Suprapubic skin (tissue), 4 donors: Measurements from ENCODE around the gene FSTL4. TPM values are rescaled to one million over a fixed set of nuclear protein-coding genes. Genes with fewer than 3 reads are reported as not detected.

Experiments
- DNase-seq, 2 donors: peaks; one replicate each; pipeline ENCODE4 v3.0.0-alpha.2; 2019; ENCODE audit warnings: low spot score in 2 of 2
- H3K27ac ChIP-seq: fragments of 200-600 bp; sonication (generic); one replicate; pipeline ENCODE4 v1.5.1; 2019
- H3K27me3 ChIP-seq: fragments of 200-600 bp; sonication (generic); one replicate; pipeline ENCODE4 v1.5.1; 2019
- H3K36me3 ChIP-seq: fragments of 200-600 bp; sonication (generic); one replicate; pipeline ENCODE4 v1.5.1; 2019
- H3K4me1 ChIP-seq: fragments of 200-600 bp; sonication (generic); one replicate; pipeline ENCODE4 v1.5.1; 2019
- H3K4me3 ChIP-seq: fragments of 200-600 bp; sonication (generic); one replicate; pipeline ENCODE4 v1.5.1; 2019; ENCODE audit warnings: mild to moderate bottlenecking
- H3K9me3 ChIP-seq: fragments of 200-600 bp; sonication (generic); one replicate; pipeline ENCODE4 v1.5.1; 2019
- EP300 ChIP-seq: sonication (generic); formaldehyde crosslinking; IDR thresholded peaks from one replicate; pipeline ENCODE4 v1.6.1; 2017; ENCODE audit warnings: antibody characterized with exemption
- POLR2A ChIP-seq, 2 donors: fragments of 450-650 bp; IDR thresholded peaks; one replicate each; pipeline ENCODE4 v1.6.1; 2017; ENCODE audit warnings: antibody characterized with exemption in 2 of 2, mild to moderate bottlenecking in 2 of 2, moderate library complexity in 2 of 2
- POLR2AphosphoS5 ChIP-seq, 3 donors: sonication (generic); formaldehyde crosslinking; IDR thresholded peaks; one replicate each; pipeline ENCODE4 v1.6.1; 2017; ENCODE audit warnings: antibody characterized with exemption in 3 of 3
- WGBS: methylation state at CpG from one replicate; pipeline ENCODE4 v1.1.5; 2018; 5-methylcytosine and 5-hydroxymethylcytosine counted together
- total RNA-seq, 4 donors: library from RNA; depleted of rRNA; stranded (reverse); fragments of >200 nt; gene quantifications; one replicate each; pipeline ENCODE4 v1.1.0, GENCODE V29; 2016
- TF ChIP-seq, protein P1 (sequence below), 2 donors: fragments of 200-600 bp in 1 of 2; fragments of 450-650 bp in 1 of 2; sonication (generic) in 1 of 2; IDR thresholded peaks; one replicate each; pipeline ENCODE4 v1.5.1; 2016 to 2019; ENCODE audit warnings: antibody characterized with exemption in 2 of 2, mild to moderate bottlenecking in 1 of 2, moderate library complexity in 1 of 2

The FSTL4 gene
- total RNA-seq, 4 donors from 2014 or later, result 2.3 to 6.4 (median 5.8) TPM

DNA sequence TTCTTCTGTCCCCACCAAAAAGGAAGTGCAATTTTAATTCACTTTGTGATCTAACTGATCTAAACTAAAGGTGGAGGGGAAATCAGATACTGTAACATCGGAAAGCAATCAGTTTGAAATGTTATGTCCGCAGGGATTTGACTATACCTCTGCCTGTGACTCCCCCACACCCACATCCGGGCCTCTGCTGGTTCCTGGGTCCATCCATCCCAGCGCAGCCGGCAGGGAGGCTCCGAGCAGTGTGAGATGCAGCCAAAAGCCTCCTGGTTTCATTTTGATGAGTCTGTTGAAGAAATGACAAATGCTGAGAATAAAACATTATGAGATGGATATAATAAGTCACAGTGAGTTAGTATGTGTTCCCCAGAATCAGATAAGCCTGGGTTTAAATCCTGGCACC lies 8.6 kb downstream of the FSTL4 start:
- Histone ChIP-seq H3K27ac (no peak overlapping the region), H3K27me3 (no peaks in the 10 kb centered on the region), H3K4me1 (no peaks in the 10 kb centered on the region), H3K9me3 (no peaks in the 10 kb centered on the region), H3K36me3 (no peaks in the 10 kb centered on the region), H3K4me3 (no peak overlapping the region)
- 67% methylated on average over 6 of the region's 6 CpGs for whole genome bisulfite sequencing
- TF ChIP-seq POLR2A (IDR thresholded peaks at IDR 0.05) (no peak), POLR2AphosphoS5 (IDR thresholded peaks at IDR 0.05) (no peak), EP300 (no peak)
- TF ChIP-seq, protein P1, sequence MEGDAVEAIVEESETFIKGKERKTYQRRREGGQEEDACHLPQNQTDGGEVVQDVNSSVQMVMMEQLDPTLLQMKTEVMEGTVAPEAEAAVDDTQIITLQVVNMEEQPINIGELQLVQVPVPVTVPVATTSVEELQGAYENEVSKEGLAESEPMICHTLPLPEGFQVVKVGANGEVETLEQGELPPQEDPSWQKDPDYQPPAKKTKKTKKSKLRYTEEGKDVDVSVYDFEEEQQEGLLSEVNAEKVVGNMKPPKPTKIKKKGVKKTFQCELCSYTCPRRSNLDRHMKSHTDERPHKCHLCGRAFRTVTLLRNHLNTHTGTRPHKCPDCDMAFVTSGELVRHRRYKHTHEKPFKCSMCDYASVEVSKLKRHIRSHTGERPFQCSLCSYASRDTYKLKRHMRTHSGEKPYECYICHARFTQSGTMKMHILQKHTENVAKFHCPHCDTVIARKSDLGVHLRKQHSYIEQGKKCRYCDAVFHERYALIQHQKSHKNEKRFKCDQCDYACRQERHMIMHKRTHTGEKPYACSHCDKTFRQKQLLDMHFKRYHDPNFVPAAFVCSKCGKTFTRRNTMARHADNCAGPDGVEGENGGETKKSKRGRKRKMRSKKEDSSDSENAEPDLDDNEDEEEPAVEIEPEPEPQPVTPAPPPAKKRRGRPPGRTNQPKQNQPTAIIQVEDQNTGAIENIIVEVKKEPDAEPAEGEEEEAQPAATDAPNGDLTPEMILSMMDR (IDR thresholded peaks at IDR 0.05), result no peak
- DNase-seq, result no peak

DNA sequence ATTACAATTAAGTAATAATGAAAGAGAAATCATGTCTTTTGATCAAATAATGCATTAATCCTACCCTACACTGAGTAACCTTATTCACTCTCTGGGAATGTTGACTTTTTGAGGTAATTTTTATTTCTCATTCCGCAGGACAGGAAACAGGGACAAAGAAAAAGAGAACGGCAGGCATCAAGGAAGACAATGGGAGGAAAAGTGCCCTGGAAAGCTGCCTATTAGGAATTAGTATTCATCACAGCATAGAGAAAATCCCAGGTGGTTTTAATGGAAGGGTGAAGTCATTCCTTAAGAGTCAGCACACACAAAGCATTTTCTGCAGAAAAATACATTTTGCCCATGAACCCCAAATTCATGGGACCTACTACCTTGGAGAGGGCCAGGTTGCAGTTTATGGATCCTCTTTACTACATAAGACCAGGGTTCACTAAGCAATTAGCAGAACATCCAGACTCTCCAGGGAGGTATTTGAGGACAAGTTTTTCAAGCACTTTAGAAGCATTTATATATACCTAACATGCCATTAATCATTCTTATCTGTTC lies 9.4 kb downstream of the FSTL4 start:
- no peaks in the 10 kb centered on the region for H3K4me1 ChIP-seq
- no peaks in the 10 kb centered on the region for H3K36me3 ChIP-seq
- H3K27me3 ChIP-seq, result no peaks in the 10 kb centered on the region
- TF ChIP-seq POLR2A (IDR thresholded peaks at IDR 0.05) (no peak), EP300 (no peak), POLR2AphosphoS5 (IDR thresholded peaks at IDR 0.05) (no peak)
- TF ChIP-seq, protein P1 (IDR thresholded peaks at IDR 0.05), result no peak
- no peak overlapping the region for H3K27ac ChIP-seq
- no peak overlapping the region for H3K4me3 ChIP-seq
- DNase-seq, result no peak
- no peaks in the 10 kb centered on the region for H3K9me3 ChIP-seq
- 58% methylated on average over 2 of the region's 2 CpGs for WGBS

DNA sequence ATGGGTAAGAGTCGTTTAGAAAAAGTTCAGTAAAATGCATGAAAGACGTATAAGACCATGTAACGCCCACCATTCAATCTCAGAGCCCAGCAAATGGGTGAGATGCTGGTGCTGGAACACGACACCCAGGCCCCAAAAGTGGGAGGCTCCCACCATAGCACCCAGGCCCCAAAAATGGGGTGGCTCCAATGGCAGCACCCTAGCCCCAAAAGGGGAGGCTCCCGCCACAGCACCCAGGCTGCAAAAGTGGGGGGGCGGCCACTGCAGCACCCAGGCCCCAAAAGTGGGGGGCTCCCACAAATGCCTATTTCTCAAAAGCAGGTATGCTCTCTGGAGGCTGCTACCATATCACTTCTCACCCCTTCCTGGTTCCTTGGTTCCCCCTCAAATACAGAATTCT lies 12.7 kb downstream of the FSTL4 start:
- Histone ChIP-seq H3K27ac (no peak overlapping the region), H3K36me3 (no peaks in the 10 kb centered on the region), H3K27me3 (no peaks in the 10 kb centered on the region), H3K4me1 (no peaks in the 10 kb centered on the region), H3K4me3 (no peak overlapping the region), H3K9me3 (no peaks in the 10 kb centered on the region)
- no peak for DNase-seq
- 71% methylated on average over 6 of the region's 6 CpGs for WGBS
- TF ChIP-seq, protein P1 (IDR thresholded peaks at IDR 0.05), result no peak
- no peak for TF ChIP-seq POLR2AphosphoS5 (IDR thresholded peaks at IDR 0.05)
- TF ChIP-seq POLR2A (IDR thresholded peaks at IDR 0.05), result no peak
- TF ChIP-seq EP300, result no peak

DNA sequence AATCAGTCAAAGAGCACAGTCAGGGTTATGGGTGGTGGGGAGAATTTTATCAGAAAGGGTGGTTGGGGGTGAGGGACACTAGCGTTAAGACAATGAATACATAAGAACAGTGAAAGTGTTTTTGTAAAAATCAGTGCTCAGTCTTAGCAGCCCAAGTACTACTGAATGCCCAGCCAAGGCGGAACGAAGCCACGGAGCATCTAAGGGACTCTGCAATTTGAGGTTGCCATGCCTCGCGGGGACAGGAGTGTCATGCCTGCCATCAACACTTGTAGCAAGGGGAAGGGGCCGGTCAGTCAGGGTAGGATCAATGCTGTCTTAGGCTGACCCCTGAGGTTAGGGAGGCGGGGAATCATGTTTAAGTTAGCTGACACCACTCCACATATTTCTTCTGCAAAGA lies 13.3 kb downstream of the FSTL4 start:
- H3K36me3 ChIP-seq, result no peaks in the 10 kb centered on the region
- H3K27me3 ChIP-seq, result no peaks in the 10 kb centered on the region
- H3K4me1 ChIP-seq, result no peaks in the 10 kb centered on the region
- H3K4me3 ChIP-seq, result no peak overlapping the region
- no peaks in the 10 kb centered on the region for H3K9me3 ChIP-seq
- H3K27ac ChIP-seq, result no peak overlapping the region
- TF ChIP-seq POLR2AphosphoS5 (IDR thresholded peaks at IDR 0.05) (no peak), POLR2A (IDR thresholded peaks at IDR 0.05) (no peak), EP300 (no peak)
- TF ChIP-seq, protein P1 (IDR thresholded peaks at IDR 0.05), result no peak
- DNase-seq, result no peak
- 90% methylated on average over 8 of the region's 8 CpGs for WGBS

DNA sequence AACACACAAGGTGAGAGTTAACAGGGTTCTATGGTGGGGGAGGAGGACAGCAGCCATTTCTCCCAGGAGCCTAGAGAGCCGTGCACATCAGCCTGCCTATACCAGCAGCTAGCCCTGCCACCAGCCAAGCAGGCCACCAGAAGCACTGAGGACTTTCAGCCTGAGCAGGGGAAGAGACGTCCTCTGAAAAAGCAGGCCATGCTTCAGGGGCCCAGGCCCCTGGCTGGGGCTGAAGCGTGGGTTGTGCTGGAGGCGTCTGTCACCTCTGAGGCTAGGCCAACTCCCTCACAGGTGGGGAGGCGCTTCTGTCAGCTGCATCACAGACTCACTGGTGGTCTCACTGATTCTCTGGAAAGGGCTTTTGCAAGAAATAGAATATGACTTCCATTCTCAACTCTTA lies 16.3 kb downstream of the FSTL4 start:
- no peak for DNase-seq
- Histone ChIP-seq H3K9me3 (no peaks in the 10 kb centered on the region), H3K4me3 (no peak overlapping the region), H3K27me3 (no peaks in the 10 kb centered on the region), H3K27ac (no peak overlapping the region), H3K4me1 (no peaks in the 10 kb centered on the region), H3K36me3 (no peaks in the 10 kb centered on the region)
- 91% methylated on average over 5 of the region's 5 CpGs for WGBS
- TF ChIP-seq, protein P1 (IDR thresholded peaks at IDR 0.05), result no peak
- TF ChIP-seq EP300 (no peak), POLR2AphosphoS5 (IDR thresholded peaks at IDR 0.05) (no peak), POLR2A (IDR thresholded peaks at IDR 0.05) (no peak)
